D341Med (cell line): Measurements from ENCODE around the gene NRARP.
"Not testable (repeated sequence)": the region's sequence is repeated elsewhere in the genome, so short reads cannot be mapped to it uniquely, and the experiment has no call there.

Source experiments
- DNase-seq: peaks from one replicate; pipeline ENCODE4 v3.0.0; 2012; ENCODE audit warnings: low spot score

Gene NRARP

GRCh38 chr9:137302118-137302448, at the start of gene NRARP:
Gene NRARP (minus strand): TSS chr9:137302271. CDS start chr9:137301928, 343 bp downstream.
- peak; percentile 99 for DNase-seq

DNA sequence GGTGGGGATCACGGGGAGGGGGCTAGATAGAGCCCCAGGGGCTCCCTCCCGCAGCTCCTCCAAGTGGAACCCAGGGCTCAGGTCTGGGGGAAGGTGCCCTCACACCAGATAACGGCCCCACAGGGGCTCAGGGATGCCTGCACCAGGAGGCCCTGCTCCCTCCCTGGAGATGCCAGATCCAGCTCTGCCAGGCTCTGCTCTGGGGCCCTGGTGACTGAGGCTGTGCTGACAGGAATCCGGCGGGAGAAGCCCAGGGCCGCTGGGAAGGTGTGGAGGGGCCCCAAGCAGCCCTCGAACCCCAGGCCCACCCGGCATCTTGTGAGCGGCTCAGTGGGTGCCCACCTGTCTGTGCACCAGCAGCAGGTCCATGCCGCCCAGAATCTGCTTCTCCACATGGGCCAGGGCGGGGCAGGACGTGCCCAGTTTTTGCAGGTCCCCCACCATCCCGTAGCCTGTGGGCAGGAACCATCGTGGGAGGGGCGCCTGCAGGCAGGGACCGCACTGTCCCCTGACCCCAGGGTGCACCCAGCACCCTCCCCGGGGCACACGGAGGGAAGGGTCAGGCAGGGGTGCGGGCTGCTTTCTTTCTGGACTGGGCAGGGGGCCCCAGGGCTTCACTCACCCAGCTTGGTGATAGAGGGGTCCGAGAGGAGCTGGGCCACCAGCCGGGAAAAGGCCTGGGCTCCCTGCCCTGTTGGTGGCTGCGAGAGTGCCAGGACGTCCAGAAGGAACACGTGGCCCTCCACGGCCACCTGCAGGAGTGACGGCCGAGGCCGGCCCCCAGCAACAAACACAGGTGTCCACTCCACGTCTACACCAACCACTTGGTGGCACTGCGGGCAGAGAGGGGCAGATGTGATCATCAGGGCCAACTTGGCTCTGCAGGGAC, 48.9 kb upstream of the NRARP start:
- DNase-seq: peak; percentile 26

DNA sequence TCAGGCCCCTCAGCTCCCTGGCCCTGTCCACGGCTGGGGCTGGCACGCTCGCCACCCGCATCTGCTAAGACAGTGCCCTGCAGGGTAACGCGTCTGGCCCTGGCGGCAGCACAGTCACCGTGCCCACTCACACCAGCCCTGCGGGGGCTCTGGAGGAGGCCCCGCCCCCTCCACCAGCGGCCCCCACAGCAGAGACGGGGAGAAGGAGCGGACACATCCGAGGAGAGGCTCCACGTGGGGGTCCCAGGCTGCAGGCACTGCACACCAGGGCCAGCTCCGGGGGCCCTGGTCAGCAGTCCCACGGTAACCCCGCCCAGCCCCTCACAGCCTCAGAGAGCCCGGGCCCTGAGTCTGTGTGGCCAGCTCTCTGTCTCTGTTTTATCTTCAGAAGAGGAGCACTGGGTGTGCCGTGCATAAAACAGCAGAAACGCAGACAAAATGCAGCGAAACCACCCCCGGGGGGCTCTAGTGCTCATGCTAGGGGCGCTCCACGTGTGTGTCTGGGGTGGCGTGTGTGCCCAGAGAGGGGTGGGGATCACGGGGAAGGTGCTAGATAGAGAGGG, 47.5 kb upstream of the NRARP start:
- no peak for DNase-seq

DNA sequence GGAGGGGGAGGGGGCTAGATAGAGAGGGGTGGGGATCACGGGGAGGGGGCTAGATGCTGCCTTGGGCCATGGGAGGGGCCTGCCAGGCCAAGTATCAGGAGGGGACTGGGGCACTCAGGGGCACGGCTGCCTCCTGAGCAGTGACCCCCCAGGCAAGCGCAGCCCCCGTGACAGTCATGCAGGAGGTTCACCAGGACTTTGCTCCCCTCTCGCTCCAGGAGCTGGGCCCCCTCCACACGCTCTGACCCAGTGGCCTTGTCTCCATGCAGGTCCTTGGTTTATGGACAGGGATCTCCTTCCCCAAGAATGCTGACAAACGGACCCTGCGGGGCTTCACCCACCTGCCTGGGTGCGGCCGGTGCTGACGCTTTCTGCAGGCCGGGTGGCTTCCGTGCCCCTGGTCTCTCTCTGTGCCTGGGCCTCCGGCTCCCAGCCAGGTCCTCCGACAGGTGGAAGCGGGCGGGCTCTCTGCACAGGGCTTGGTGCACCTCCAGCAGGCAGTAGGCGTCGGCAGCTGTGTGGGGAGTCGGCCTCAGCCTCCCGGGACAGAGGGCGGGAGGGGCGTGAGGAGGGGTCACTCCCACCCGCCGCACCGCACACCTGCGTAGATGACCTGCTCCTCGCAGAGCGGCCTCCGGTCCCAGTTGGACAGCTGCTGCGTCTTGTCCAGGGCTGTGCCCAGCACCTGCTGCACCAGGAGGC, 46.8 kb upstream of the NRARP start:
- DNase-seq: peak; percentile 29

GRCh38 chr9:137347928-137348327, 45.9 kb upstream of the NRARP start:
- no peak for DNase-seq

- DNase-seq: no peak
These were observed 40.4 kb upstream of the NRARP start for GRCh38 chr9:137342482-137342881.

DNA sequence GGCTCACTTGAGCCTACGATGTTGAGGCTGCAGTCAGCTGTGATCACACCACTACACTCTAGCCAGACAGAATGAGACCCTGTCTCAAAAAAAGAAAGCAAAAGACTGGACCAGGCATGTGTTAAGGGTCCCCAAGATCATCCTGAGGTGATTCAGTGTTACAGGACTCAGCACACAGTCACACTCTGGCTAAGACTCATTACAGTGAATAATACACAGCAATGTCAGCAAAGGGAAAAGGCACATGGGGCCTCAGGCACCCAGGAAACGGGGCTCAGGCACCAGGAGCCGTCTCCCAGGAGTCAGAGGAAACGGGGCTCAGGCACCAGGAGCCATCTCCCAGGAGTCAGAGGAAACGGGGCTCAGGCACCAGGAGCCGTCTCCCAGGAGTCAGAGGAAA, 39.2 kb upstream of the NRARP start:
- no peak for DNase-seq

GRCh38 chr9:137339908-137340462, 37.9 kb upstream of the NRARP start:
- DNase-seq: not testable (repeated sequence)

- DNase-seq: no peak
These were observed 37.2 kb upstream of the NRARP start for GRCh38 chr9:137339045-137339907.

DNA sequence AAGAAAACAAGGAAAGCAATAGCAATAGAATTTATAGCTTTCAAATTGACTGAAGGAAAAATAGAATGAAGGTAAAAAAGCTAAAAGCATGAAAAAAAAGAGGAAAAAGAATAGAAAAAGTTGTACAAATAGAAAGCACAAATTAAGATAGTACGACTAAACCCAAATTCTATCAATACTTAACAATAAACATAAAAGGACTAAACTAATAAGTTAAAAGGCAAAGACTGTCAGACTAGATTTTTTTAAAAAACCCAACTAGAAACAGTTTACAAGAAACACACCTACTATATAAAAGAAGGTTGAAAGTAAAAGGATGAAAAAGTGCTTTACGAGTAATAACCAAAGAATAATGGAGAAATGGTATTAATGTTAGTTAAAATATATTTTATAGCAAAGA, 34.7 kb upstream of the NRARP start:
- no peak for DNase-seq

DNA sequence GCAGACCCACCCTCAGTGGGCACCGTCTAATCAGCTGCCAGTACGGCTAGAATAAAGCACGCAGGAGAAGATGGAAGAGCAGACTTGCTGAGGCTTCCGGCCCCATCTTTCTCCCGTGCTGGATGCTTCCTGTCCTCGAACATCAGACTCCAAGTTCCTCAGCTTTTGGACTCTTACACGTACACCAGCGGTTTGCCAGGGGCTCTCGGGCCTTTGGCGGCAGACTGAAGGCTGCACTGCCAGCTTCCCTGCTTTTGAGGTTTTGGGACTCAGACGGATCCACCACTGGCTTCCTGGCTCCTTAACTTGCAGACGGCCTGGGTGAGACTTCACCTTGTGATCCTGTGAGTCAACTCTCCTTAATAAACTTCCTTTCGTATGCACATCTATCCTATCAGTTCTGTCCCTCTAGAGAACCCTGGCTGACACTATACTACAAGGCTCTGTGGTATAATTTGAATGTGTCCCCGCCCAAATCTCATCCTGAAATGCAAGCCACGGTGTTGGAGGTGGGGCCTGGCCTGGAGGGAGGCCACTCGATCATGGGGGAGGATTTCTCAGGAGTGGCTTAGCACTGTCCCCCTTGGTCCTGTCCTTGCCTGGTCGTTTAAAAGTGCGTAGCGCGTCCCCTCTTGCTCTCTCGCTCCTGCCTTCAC, 31.1 kb upstream of the NRARP start:
- no peak for DNase-seq

GRCh38 chr9:137331929-137332328, 29.9 kb upstream of the NRARP start:
- no peak for DNase-seq

- no peak for DNase-seq
These were observed 28.6 kb upstream of the NRARP start for GRCh38 chr9:137330689-137331088.

DNA sequence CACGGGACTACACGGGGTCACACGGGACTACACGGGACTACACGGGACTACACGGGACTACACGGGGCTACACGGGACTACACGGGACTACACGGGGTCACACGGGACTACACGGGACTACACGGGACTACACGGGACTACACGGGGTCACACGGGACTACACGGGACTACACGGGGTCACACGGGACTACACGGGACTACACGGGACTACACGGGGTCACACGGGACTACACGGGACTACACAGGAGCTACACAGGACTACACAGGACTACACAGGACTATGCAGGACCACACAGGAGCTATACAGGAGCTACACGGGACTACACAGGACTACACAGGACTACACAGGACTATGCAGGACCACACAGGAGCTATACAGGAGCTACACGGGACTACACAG, 27.5 kb upstream of the NRARP start:
- not testable (repeated sequence) for DNase-seq

DNA sequence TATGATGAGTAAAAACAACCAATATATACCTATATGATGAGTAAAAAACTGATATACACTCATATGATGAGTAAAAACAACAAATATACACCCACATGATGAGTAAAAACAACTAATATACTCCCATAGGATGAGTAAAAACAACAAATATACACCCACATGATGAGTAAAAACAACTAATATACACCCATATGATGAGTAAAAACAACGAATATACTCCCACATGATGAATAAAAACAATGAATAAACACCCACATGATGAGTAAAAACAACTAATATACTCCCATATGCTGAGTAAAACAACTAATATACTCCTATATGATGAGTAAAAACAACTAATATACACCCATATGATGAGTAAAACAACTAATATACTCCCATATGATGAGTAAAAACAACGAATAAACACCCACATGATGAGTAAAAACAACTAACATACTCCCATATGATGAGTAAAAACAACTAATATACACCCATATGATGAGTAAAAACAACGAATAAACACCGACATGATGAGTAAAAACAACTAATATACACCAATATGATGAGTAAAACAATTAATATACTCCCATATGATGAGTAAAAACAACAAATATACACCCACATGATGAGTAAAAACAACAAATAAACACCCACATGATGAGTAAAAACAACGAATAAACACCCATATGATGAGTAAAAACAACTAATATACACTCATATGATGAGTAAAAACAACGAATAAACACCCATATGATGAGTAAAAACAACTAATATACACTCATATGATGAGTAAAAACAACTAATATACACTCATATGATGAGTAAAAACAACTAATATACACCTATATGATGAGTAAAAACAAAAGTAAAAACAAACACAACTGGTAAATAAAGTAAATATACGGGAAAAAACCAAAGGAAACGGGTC, 25.8 kb upstream of the NRARP start:
- not testable (repeated sequence) for DNase-seq

DNA sequence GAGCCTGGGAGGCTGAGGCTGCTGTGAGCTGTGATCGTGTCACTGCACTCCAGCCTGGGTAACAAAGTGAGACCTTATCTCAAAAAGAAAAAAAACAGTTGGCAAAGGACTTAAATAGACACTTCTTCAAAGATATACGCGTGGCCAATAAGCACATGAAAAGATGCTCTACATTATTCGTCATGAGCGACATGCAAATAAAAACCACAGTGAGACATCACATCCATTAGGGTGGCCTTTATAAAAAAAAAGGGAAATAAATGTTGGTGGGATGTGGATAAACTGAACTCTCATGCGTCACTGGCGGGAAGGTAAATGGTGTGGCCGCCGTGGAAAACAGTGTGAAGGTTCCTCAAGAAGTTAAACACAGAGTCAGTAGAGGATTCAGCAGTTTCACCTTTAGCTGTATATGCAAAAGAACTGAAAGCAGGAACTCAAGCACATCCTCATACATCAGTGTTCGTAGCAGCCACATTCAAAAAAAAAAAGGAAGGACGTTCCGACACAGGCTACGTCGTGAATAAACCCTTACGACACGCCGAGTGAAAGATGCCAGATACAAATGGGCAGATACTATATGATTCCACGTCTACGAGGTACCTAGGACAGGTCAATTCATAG, 24.5 kb upstream of the NRARP start:
- no peak for DNase-seq

- no peak for DNase-seq
These were observed 23.7 kb upstream of the NRARP start for GRCh38 chr9:137325799-137326198.

- DNase-seq: no peak
These were observed 23.1 kb upstream of the NRARP start for GRCh38 chr9:137325124-137325523.

DNA sequence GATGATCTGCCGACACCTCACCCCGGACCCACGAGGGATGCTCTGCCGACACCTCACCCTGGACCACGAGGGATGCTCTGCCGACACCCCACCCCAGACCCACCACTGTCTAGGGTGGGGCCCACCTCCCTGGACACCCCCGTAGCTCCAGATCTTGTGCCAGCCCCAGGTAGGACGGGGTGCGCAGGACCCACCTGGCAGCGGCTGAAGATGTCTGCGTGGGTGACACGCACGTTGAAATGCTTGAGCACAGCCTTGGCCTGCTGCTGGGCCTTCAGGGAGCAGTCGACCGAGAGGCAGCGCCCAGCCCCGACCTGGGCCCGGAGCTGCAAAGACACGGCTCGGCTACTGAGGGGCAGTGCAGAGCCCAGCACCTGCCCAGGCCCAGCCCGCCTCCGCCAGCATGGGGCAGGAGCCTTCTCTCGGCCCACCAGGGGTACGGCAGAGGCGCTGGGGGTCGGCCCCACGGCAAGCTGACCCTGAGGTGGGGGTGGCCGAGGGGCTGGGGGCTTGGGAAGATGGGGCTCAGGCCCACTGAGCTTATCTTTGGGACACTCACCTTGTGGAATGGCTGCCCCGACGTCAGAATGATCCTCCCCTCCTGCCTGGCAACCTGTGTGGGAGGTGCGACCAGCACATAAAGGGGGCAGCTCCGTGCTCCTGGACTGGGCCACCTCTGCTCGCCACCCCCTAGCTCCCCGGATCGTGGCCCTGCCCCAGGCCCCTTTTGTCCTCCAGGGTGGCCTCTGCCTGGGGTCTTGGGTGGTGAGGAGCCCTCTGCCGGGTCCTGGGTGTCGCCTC, 21.7 kb upstream of the NRARP start:
- DNase-seq: no peak
